Activated CD8-positive, alpha-beta memory T cell treated with anti-CD3 and anti-CD28 coated beads, Interleukin-2, amount 50 U/mL, for 1 hour (primary cell): Measurements from ENCODE around the gene ST6GALNAC3.
A peak's percentile ranks its signal among the peaks of the same experiment; 100 is the strongest.
"Not testable (repeated sequence)": the region's sequence is repeated elsewhere in the genome, so short reads cannot be mapped to it uniquely, and the experiment has no call there.

Experiments used
- DNase-seq: peaks from one replicate; pipeline ENCODE4 v3.0.0-alpha.2; 2020; ENCODE audit errors: extremely low read depth

ST6GALNAC3 gene

GRCh38 chr1:76074321-76075187, at the start of gene ST6GALNAC3:
ST6GALNAC3 (plus strand) TSS chr1:76074746.
- DNase-seq = peak; percentile 9

GRCh38 chr1:76027341-76027740, 47.2 kb upstream of the ST6GALNAC3 start:
- DNase-seq = no peak

- DNase-seq = no peak
These were observed 45.2 kb upstream of the ST6GALNAC3 start for GRCh38 chr1:76029331-76029730.

- DNase-seq = no peak
These were observed 43.0 kb upstream of the ST6GALNAC3 start for GRCh38 chr1:76031496-76031895.

GRCh38 chr1:76033800-76034475, 40.6 kb upstream of the ST6GALNAC3 start:
- DNase-seq = no peak

- DNase-seq = no peak
These were observed 39.5 kb upstream of the ST6GALNAC3 start for GRCh38 chr1:76035053-76035452.

- DNase-seq = no peak
These were observed 37.2 kb upstream of the ST6GALNAC3 start for GRCh38 chr1:76037324-76037723.

- no peak for DNase-seq
These were observed 36.1 kb upstream of the ST6GALNAC3 start for GRCh38 chr1:76038287-76039004.

- DNase-seq = no peak
These were observed 28.4 kb upstream of the ST6GALNAC3 start for GRCh38 chr1:76046149-76046548.

- no peak for DNase-seq
These were observed 26.3 kb upstream of the ST6GALNAC3 start for GRCh38 chr1:76048219-76048618.

GRCh38 chr1:76048926-76049325, 25.6 kb upstream of the ST6GALNAC3 start:
- no peak for DNase-seq

- DNase-seq = no peak
These were observed 25.0 kb upstream of the ST6GALNAC3 start for GRCh38 chr1:76049498-76049897.

GRCh38 chr1:76050073-76050472, 24.5 kb upstream of the ST6GALNAC3 start:
- DNase-seq = not testable (repeated sequence)

GRCh38 chr1:76053021-76053420, 21.5 kb upstream of the ST6GALNAC3 start:
- DNase-seq = no peak

GRCh38 chr1:76054359-76054758, 20.2 kb upstream of the ST6GALNAC3 start:
- no peak for DNase-seq

- DNase-seq = no peak
These were observed 18.6 kb upstream of the ST6GALNAC3 start for GRCh38 chr1:76055987-76056386.

GRCh38 chr1:76059451-76059850, 15.1 kb upstream of the ST6GALNAC3 start:
- DNase-seq = no peak

- DNase-seq = no peak
These were observed 9.3 kb upstream of the ST6GALNAC3 start for GRCh38 chr1:76065270-76065669.

GRCh38 chr1:76066394-76066793, 8.2 kb upstream of the ST6GALNAC3 start:
- no peak for DNase-seq

GRCh38 chr1:76068542-76068941, 6.0 kb upstream of the ST6GALNAC3 start:
- no peak for DNase-seq

- DNase-seq = no peak
These were observed 5.5 kb upstream of the ST6GALNAC3 start for GRCh38 chr1:76068953-76069561.

- DNase-seq = no peak
These were observed 4.0 kb upstream of the ST6GALNAC3 start for GRCh38 chr1:76070538-76070937.
